Neural crest cell (in vitro differentiated cells): Measurements from ENCODE around the gene SETBP1. TPM values are rescaled to one million over a fixed set of nuclear protein-coding genes. Genes with fewer than 3 reads are reported as not detected.
A peak's percentile ranks its signal among the peaks of the same experiment; 100 is the strongest.

ENCODE experiments used
- DNase-seq: peaks from one replicate; pipeline ENCODE4 v3.0.0; 2021; ENCODE audit warnings: low read depth, mixed read lengths, low spot score
- H3K27ac Mint-ChIP-seq: one replicate; pipeline ENCODE4 v1.8.0; 2021; ENCODE audit warnings: mild to moderate bottlenecking, mixed read lengths; ENCODE audit not compliant: unreplicated experiment
- H3K27me3 Mint-ChIP-seq: 2 replicates; pipeline ENCODE4 v1.8.0; 2021; ENCODE audit warnings: low read depth, mild to moderate bottlenecking, mixed read lengths
- H3K36me3 Mint-ChIP-seq: 2 replicates; pipeline ENCODE4 v1.8.0; 2021; ENCODE audit warnings: low read depth, mild to moderate bottlenecking, mixed read lengths
- H3K4me1 Mint-ChIP-seq: 2 replicates; pipeline ENCODE4 v1.8.0; 2021; ENCODE audit warnings: mixed read lengths
- H3K4me3 Mint-ChIP-seq: one replicate; pipeline ENCODE4 v1.8.0; 2021; ENCODE audit warnings: mild to moderate bottlenecking, mixed read lengths
- H3K9me3 Mint-ChIP-seq: 2 replicates; pipeline ENCODE4 v1.8.0; 2021; ENCODE audit warnings: mixed read lengths
- CTCF ChIP-seq: fragments of 200-600 bp; sonication (generic); conservative IDR thresholded peaks from 2 replicates; pipeline ENCODE4 v1.5.0; 2021; ENCODE audit warnings: antibody characterized with exemption, mild to moderate bottlenecking
- total RNA-seq: library from RNA; stranded (reverse); gene quantifications from 2 replicates; pipeline ENCODE4 v1.2.1, GENCODE V29; 2021

SETBP1 gene
- total RNA-seq, 1 donor from 2014 or later: 38.9 TPM

DNA sequence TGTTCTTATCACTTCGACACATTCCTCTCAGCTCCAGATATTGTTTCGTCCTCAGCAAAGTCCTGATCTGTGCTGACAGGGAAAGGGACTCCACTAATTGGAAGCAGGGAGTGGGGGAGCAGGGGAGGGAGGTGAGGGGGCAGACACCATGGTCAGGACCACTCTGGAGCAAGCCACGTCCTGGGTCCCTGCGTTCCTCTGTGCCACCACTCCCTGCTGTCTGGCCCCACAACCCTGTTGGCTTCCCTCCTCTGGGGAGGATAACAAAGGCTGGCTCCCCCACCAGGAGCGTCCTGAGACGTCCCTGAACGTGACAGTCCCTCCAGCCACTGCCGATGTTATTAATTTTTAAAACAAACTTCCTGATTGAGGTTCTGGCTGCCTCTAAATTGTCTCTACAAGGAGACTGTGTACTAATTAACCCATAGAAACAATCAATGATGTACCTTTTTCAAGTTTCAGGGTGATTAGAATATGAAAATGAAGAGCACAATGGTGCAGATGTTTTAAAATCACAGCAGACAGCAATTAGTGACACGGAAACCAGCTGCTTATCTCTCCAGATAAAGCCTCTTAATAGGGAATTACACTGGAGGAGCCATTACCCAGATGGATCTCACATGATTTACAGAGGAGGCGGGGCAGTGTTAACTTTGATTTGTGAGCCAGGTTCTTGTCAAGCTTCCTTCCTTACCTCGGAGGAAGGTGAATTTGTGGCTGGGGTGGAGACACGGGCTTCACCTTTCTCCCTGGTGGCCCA, 257.5 kb downstream of the SETBP1 start:
- no peak for DNase-seq
- Mint-ChIP-seq H3K36me3 (peaks cover 8% of the 10 kb centered on the region), H3K4me3 (no peak overlapping the region), H3K9me3 (no peaks in the 10 kb centered on the region), H3K27ac (peak overlapping the region; percentile 67), H3K27me3 (no peaks in the 10 kb centered on the region), H3K4me1 (peaks cover 24% of the 10 kb centered on the region)
- TF ChIP-seq CTCF: no peak

- no peak for DNase-seq
- H3K36me3 Mint-ChIP-seq: peaks cover 7% of the 10 kb centered on the region
- H3K4me3 Mint-ChIP-seq: no peak overlapping the region
- H3K9me3 Mint-ChIP-seq: no peaks in the 10 kb centered on the region
- no peaks in the 10 kb centered on the region for H3K27me3 Mint-ChIP-seq
- no peak for TF ChIP-seq CTCF
- H3K27ac Mint-ChIP-seq: no peak overlapping the region
- H3K4me1 Mint-ChIP-seq: peaks cover 33% of the 10 kb centered on the region
Observed at GRCh38 chr18:44938720-44939665, 258.3 kb downstream of the SETBP1 start.

DNA sequence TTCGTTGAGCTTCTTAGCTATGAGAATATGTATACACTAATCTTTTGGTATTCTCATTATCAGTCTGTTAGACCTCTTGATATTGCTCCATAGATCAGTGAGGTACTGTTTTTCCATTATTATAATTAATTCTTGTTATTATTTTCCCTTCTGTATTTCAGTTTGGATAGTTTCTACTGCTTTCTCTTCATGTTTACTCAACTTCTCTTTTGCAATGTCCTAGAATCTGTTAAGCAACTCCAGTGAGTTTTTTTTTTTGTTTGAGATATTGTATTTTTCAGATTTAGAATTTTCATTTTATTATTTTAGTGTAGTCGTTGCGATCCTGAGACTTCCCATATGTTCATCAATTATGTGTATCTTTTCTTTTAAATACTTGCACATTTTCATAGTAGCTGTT, 260.8 kb downstream of the SETBP1 start:
- Mint-ChIP-seq H3K27ac (no peak overlapping the region), H3K27me3 (no peaks in the 10 kb centered on the region), H3K4me3 (no peak overlapping the region), H3K4me1 (peaks cover 43% of the 10 kb centered on the region), H3K9me3 (no peaks in the 10 kb centered on the region), H3K36me3 (peaks cover 2% of the 10 kb centered on the region)
- no peak for DNase-seq
- no peak for TF ChIP-seq CTCF

GRCh38 chr18:44942073-44942472, 261.4 kb downstream of the SETBP1 start:
- peaks cover 2% of the 10 kb centered on the region for H3K36me3 Mint-ChIP-seq
- no peaks in the 10 kb centered on the region for H3K9me3 Mint-ChIP-seq
- TF ChIP-seq CTCF: no peak
- H3K27ac Mint-ChIP-seq: no peak overlapping the region
- DNase-seq: no peak
- no peak overlapping the region for H3K4me3 Mint-ChIP-seq
- H3K27me3 Mint-ChIP-seq: no peaks in the 10 kb centered on the region
- H3K4me1 Mint-ChIP-seq: peaks cover 43% of the 10 kb centered on the region

DNA sequence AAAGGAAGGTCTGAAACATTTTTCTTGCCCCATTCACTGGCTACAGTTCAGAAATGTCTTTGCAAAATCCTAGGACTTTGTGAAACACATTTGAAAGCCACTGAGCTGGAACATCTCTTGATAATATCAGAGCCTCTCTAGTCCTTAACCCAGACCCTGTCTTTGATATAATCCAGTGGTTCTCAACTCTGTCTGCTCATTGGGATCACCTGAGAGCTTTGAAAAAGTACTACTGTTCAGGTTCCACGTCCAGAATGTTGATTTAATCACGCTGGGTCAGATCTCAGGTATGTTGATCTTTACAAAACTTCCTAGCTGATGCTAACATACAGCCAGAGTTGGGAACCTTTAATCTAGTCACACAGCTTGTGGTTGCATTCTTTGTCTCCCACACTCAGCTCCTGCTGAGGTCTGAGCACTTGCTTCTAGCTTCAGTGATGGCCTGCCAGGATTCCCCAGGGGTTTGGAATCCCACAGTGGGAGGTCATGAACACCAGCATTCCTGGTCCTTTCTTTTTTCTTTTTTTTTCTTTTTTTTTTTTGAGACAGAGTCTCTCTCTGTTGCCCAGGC, 262.7 kb downstream of the SETBP1 start:
- Mint-ChIP-seq H3K27me3 (no peaks in the 10 kb centered on the region), H3K4me3 (no peak overlapping the region), H3K36me3 (peaks cover 2% of the 10 kb centered on the region), H3K4me1 (peaks cover 34% of the 10 kb centered on the region), H3K27ac (no peak overlapping the region), H3K9me3 (no peaks in the 10 kb centered on the region)
- TF ChIP-seq CTCF: no peak
- DNase-seq: no peak
